HepG2 (cell line): ENCODE data around the gene RNF11. TPM values are rescaled to one million over a fixed set of nuclear protein-coding genes. Genes with fewer than 3 reads are reported as not detected.

Experiments
- ATAC-seq: fragments of 200-7000 bp; cut with Tn5 transposase; 3 replicates; pipeline ENCODE4 v1.9.1; 2020; ENCODE audit warnings: mild to moderate bottlenecking, moderate library complexity
- BruUV-seq: library from RNA; stranded (reverse); fragments of 400-500 nt; replicated peaks from 2 replicates; lab custom pipeline; 2021; lab: Mats Ljungman, UMichigan
- CTCF ChIA-PET: fragments of 300-600 bp; formaldehyde crosslinking; extraction: SDS; loops from one replicate; lab custom pipeline; 2021; ENCODE audit warnings: low total read pairs, inconsistent platforms, low intra/inter-chr PET ratio; lab: Yijun Ruan, JAX
- POLR2A ChIA-PET: fragments of 350-600 bp; sonication (Branson Sonifier 250); formaldehyde crosslinking; loops from one replicate; lab custom pipeline; 2020; ENCODE audit warnings: antibody characterized with exemption, inconsistent platforms; lab: Yijun Ruan, JAX
- DNase-seq: peaks from one replicate; pipeline ENCODE4 v3.0.0-alpha.2; 2015; ENCODE audit warnings: low spot score
- FAIRE-seq: peaks from 3 replicates; lab custom pipeline; 2011; peaks lifted over from hg19 to GRCh38; lab: Jason Lieb, UNC
- H2AFZ ChIP-seq: one replicate; pipeline ENCODE4 v1.6.1; 2011; ENCODE audit warnings: low read length, inconsistent platforms
- H3K27ac ChIP-seq: fragments of 300-600 bp; 3 replicates; pipeline ENCODE4 v1.8.0; 2011; ENCODE audit warnings: mixed run types, mild to moderate bottlenecking, mixed read lengths, low read length, inconsistent platforms; ENCODE audit not compliant: insufficient read depth; ENCODE audit errors: extremely low read length
- H3K27me3 ChIP-seq, 2 experiments: fragments of 200-600 bp in 1 of 2; 2 replicates in 1 of 2; 3 replicates in 1 of 2; pipeline versions ENCODE4 v1.6.0 to v1.8.0; 2011; ENCODE audit warnings: low read length in 2 of 2, mild to moderate bottlenecking in 2 of 2, moderate library complexity in 2 of 2, inconsistent platforms in 1 of 2; ENCODE audit not compliant: insufficient read depth in 2 of 2, control insufficient read depth in 1 of 2
- H3K36me3 ChIP-seq, 2 experiments: fragments of 200-600 bp in 1 of 2; replicated peaks in 1 of 2; 2 replicates in 1 of 2; 3 replicates in 1 of 2; pipeline versions ENCODE4 v1.5.1 to v1.8.0; 2011; ENCODE audit warnings: low read length in 2 of 2, inconsistent platforms in 1 of 2; ENCODE audit not compliant: insufficient read depth in 2 of 2, control insufficient read depth in 1 of 2
- H3K4me1 ChIP-seq: 2 replicates; pipeline ENCODE4 v1.5.1; 2012; ENCODE audit warnings: low read length, inconsistent platforms; ENCODE audit not compliant: insufficient read depth
- H3K4me2 ChIP-seq: 2 replicates; pipeline ENCODE4 v1.6.0; 2011; ENCODE audit warnings: low read depth, low read length, inconsistent platforms
- H3K4me3 ChIP-seq, 3 experiments: fragments of 200-600 bp in 1 of 3; sonication (generic), shearing (Covaris generic) in 1 of 3; replicated peaks in 1 of 3; 2 replicates each; pipeline ENCODE4 v1.5.1; 2011 to 2016; ENCODE audit warnings: low read length in 3 of 3, inconsistent platforms in 2 of 3, low read depth in 2 of 3, mild to moderate bottlenecking in 2 of 3, control low read depth in 1 of 3, mixed read lengths in 1 of 3; ENCODE audit not compliant: insufficient read depth in 1 of 3
- H3K79me2 ChIP-seq: one replicate; pipeline ENCODE4 v1.6.1; 2011; ENCODE audit warnings: low read length, inconsistent platforms; ENCODE audit not compliant: insufficient read depth
- H3K9ac ChIP-seq: 2 replicates; pipeline ENCODE4 v1.6.0; 2011; ENCODE audit warnings: mild to moderate bottlenecking, low read depth, low read length, inconsistent platforms; ENCODE audit not compliant: insufficient read depth
- H3K9me3 ChIP-seq: 2 replicates; pipeline ENCODE4 v1.5.1; 2012; ENCODE audit warnings: mild to moderate bottlenecking, low read length
- H4K20me1 ChIP-seq: 2 replicates; pipeline ENCODE4 v1.6.0; 2011; ENCODE audit warnings: inconsistent platforms, mild to moderate bottlenecking, low read length, moderate library complexity; ENCODE audit not compliant: insufficient read depth
- NFAT5 ChIP-seq: sonication (generic); formaldehyde crosslinking; IDR thresholded peaks from 2 replicates; pipeline ENCODE4 v1.4.0; 2020; ENCODE audit warnings: missing genetic modification reagents
- SIX1 ChIP-seq: sonication (generic); formaldehyde crosslinking; IDR thresholded peaks from 2 replicates; pipeline ENCODE4 v1.4.0; 2020; ENCODE audit warnings: missing genetic modification reagents, borderline replicate concordance
- ZBED4 ChIP-seq: sonication (generic); formaldehyde crosslinking; IDR thresholded peaks from 2 replicates; pipeline ENCODE4 v1.4.0; 2020; ENCODE audit warnings: missing genetic modification reagents, borderline replicate concordance
- WGBS: methylation state at CpG from one replicate; pipeline ENCODE4 v1.1.6; 2017; ENCODE audit warnings: low lambda C conversion rate; 5-methylcytosine and 5-hydroxymethylcytosine counted together
- in situ Hi-C: cut with HindIII; loops from 2 replicates; pipeline ENCODE4 v1.10.0; 2017; ENCODE audit warnings: low pct_unique_long_range_greater_than_20kb; ENCODE audit not compliant: extremely low pct_ligation_motif_present
- intact Hi-C: fragments of 100-400 bp; cut with micrococcal nuclease; formaldehyde crosslinking; loops from one replicate; pipeline ENCODE4 v1.10.0; 2022; ENCODE audit not compliant: unreplicated experiment
- polyA plus RNA-seq, 8 experiments: library from polyadenylated mRNA; depleted of rRNA in 3 of 8; stranded (reverse) in 7 of 8; unstranded in 1 of 8; fragments of >200 nt; fragmentation: Illumina TruSeq in 4 of 8; extraction: Trizol in 4 of 8; gene quantifications; 2 replicates each; pipeline versions ENCODE4 v1.2.1 to v1.2.3, GENCODE V29; 2011 to 2016; ENCODE audit warnings: low read depth in 4 of 8, missing spikeins in 1 of 8, mixed read lengths in 1 of 8; ENCODE audit not compliant: insufficient read depth in 1 of 8
- total RNA-seq, 5 experiments: library from RNA; depleted of rRNA; stranded (reverse); fragments of >200 nt; fragmentation: Illumina TruSeq; extraction: Trizol; gene quantifications; 2 replicates each; pipeline ENCODE4 v1.2.3, GENCODE V29; 2016; ENCODE audit warnings: low read depth in 1 of 5
- TF ChIP-seq, protein P1 (sequence below): sonication (generic); formaldehyde crosslinking; IDR thresholded peaks from 2 replicates; pipeline ENCODE4 v1.5.0; 2020; ENCODE audit warnings: missing genetic modification reagents
- TF ChIP-seq, protein P2 (sequence below): fragments of 450-650 bp; IDR thresholded peaks from 2 replicates; pipeline ENCODE4 v1.6.1; 2016

RNF11 gene
- total and polyA plus RNA-seq, 2 of the 13 experiments (the other 11 are each of a cell fraction or from before 2014, with no cell fraction given), result 41.2 to 48.8 TPM

DNA sequence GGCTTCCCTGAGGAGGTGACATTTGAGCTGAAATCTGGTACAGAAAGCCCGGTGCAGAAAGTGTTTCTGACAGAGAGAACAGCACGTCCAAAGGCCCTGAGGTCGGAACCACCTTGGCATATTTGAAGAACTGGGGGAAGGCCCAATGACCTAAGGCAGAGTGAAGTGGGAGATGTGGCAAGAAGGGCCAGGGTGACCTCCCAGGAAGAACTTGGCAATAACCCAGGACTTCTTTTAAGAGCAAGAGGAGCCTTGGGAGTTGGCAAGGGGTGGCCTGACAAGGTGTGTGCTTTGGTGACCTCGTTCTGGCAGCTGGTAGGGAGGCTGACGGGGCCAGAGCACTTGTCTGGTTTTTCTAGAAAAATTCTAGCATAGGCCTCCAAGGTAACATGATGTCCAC lies 70.9 kb downstream of the RNF11 start:
- WGBS, result 48% methylated on average over 3 of the region's 5 CpGs
- intact Hi-C loops (no loop called here), in situ Hi-C loops (no loop called here)
- Histone ChIP-seq H4K20me1 (no peaks in the 10 kb centered on the region), H3K4me3 (no peak overlapping the region), H3K27ac (no peak overlapping the region), H3K36me3 (no peaks in the 10 kb centered on the region), H3K4me2 (no peak overlapping the region), H3K79me2 (no peaks in the 10 kb centered on the region), H3K9me3 (no peaks in the 10 kb centered on the region), H2AFZ (no peak overlapping the region), H3K27me3 (no peaks in the 10 kb centered on the region), H3K4me1 (peaks cover 34% of the 10 kb centered on the region), H3K9ac (no peak overlapping the region)
- ATAC-seq (no peak), FAIRE-seq (no peak), DNase-seq (no peak)
- no peak for TF ChIP-seq SIX1
- no peak for TF ChIP-seq ZBED4 (CRISPR knock-in tag)
- TF ChIP-seq, protein P1, sequence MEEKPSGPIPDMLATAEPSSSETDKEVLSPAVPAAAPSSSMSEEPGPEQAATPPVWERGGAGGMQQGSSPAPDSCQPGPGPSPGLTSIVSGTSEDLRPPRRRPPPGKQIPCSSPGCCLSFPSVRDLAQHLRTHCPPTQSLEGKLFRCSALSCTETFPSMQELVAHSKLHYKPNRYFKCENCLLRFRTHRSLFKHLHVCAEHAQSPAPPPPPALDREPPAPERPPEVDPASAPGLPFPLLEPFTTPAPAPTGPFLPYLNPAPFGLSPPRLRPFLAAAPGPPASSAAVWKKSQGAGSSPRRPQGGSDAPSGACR (CRISPR knock-in tag), result no peak
- CTCF ChIA-PET, result no interaction called here
- no TSS peak for BruUV-seq
- POLR2A ChIA-PET, result no interaction called here

GRCh38 chr1:51308636-51309035 lies 72.6 kb downstream of the RNF11 start:
- BruUV-seq, result no TSS peak
- Histone ChIP-seq H3K4me2 (no peak overlapping the region), H3K36me3 (no peaks in the 10 kb centered on the region), H3K27me3 (no peaks in the 10 kb centered on the region), H3K9ac (no peak overlapping the region), H3K9me3 (no peaks in the 10 kb centered on the region), H3K27ac (no peak overlapping the region), H2AFZ (peak overlapping the region; percentile 15), H3K4me1 (peaks cover 26% of the 10 kb centered on the region), H3K79me2 (no peaks in the 10 kb centered on the region), H3K4me3 (no peak overlapping the region), H4K20me1 (no peaks in the 10 kb centered on the region)
- CTCF ChIA-PET, result no interaction called here
- 47% methylated on average over 5 of the region's 6 CpGs for WGBS
- POLR2A ChIA-PET, result no interaction called here
- DNase-seq (no peak), ATAC-seq (no peak), FAIRE-seq (no peak)
- in situ Hi-C loops, result no loop called here
- intact Hi-C loops, result no loop called here
- TF ChIP-seq, protein P2, sequence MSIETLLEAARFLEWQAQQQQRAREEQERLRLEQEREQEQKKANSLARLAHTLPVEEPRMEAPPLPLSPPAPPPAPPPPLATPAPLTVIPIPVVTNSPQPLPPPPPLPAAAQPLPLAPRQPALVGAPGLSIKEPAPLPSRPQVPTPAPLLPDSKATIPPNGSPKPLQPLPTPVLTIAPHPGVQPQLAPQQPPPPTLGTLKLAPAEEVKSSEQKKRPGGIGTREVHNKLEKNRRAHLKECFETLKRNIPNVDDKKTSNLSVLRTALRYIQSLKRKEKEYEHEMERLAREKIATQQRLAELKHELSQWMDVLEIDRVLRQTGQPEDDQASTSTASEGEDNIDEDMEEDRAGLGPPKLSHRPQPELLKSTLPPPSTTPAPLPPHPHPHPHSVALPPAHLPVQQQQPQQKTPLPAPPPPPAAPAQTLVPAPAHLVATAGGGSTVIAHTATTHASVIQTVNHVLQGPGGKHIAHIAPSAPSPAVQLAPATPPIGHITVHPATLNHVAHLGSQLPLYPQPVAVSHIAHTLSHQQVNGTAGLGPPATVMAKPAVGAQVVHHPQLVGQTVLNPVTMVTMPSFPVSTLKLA, result peak; percentile 72
- TF ChIP-seq NFAT5, result no peak
